Psoas muscle (tissue), 8 donors: ENCODE results near the gene ZNF10. TPM values are rescaled to one million over a fixed set of nuclear protein-coding genes. Genes with fewer than 3 reads are reported as not detected.

ENCODE experiments used
- ATAC-seq, 4 donors: fragments of 200-7000 bp; cut with Tn5 transposase; one replicate each; pipeline ENCODE4 v1.9.1; 2020; ENCODE audit warnings: moderate library complexity in 3 of 4, mild to moderate bottlenecking in 2 of 4
- DNase-seq, 2 donors: peaks; one replicate each; pipeline ENCODE4 v3.0.0-alpha.2; 2020
- H3K27ac ChIP-seq: fragments of 200-600 bp; one replicate; pipeline ENCODE4 v1.8.0; 2022
- H3K27me3 ChIP-seq, 3 donors: fragments of 200-600 bp in 1 of 3; one replicate each; pipeline versions ENCODE4 v1.6.1 to v1.8.0; 2013 to 2022; ENCODE audit warnings: low read length in 2 of 3, mild to moderate bottlenecking in 2 of 3, moderate library complexity in 1 of 3; ENCODE audit not compliant: insufficient read depth in 3 of 3
- H3K36me3 ChIP-seq, 2 donors: fragments of 200-600 bp in 1 of 2; one replicate each; pipeline versions ENCODE4 v1.6.1 to v1.8.0; 2013 to 2022; ENCODE audit warnings: low read depth in 1 of 2, mild to moderate bottlenecking in 1 of 2, moderate library complexity in 1 of 2; ENCODE audit not compliant: insufficient read depth in 1 of 2
- H3K4me1 ChIP-seq: fragments of 200-600 bp; one replicate; pipeline ENCODE4 v1.8.0; 2022
- H3K4me3 ChIP-seq: fragments of 200-600 bp; one replicate; pipeline ENCODE4 v1.8.0; 2022; ENCODE audit warnings: mild to moderate bottlenecking
- H3K9me3 ChIP-seq: fragments of 200-600 bp; one replicate; pipeline ENCODE4 v1.8.0; 2022
- WGBS, 3 donors: extraction: QIAGEN DNeasy Blood & Tissue Kit; methylation state at CpG; one replicate each; pipeline versions ENCODE4 v1.1.6 to v1.1.7; 2013; 5-methylcytosine and 5-hydroxymethylcytosine counted together
- intact Hi-C, 2 donors: fragments of 100-400 bp; cut with DNase I; formaldehyde crosslinking; loops; one replicate each; pipeline versions ENCODE4 v1.11.0 to v1.14.2; 2022
- polyA plus RNA-seq, 3 donors: library from polyadenylated mRNA; stranded (reverse); fragments of 200-250 nt; gene quantifications; one replicate each; pipeline ENCODE4 v1.2.3, GENCODE V29; 2013
- total RNA-seq, 4 donors: library from RNA; stranded (reverse); fragmentation: NEBNext Ultra II Directional in 2 of 4; extraction: Animal tissue kit (Norgen Biotek cat#: 25700) in 2 of 4; gene quantifications; one replicate each; pipeline versions ENCODE4 v1.2.1 to v1.2.4, GENCODE V29; 2021 to 2023
- TF ChIP-seq, protein P1 (sequence below): fragments of 200-600 bp; IDR thresholded peaks from one replicate; pipeline ENCODE4 v1.8.0; 2022; ENCODE audit warnings: antibody characterized with exemption
- donor health status: healthy with polysubstance abuse.
- donor health status: DM: no; HTN: no; CAD: no; lungs with moderate emphysema.
- donor health status: Bipolar disorder and iron deficiency.
- donor health status: healthy.
- donor health status: DM: yes; HTN: yes; CAD: no.
- donor health status: DM: no; HTN: no; CAD: no.
- donor health status: DM: no; HTN: no; CAD: no.
- donor health status: DM: yes; HTN: yes; CAD: no.

The ZNF10 gene
- total and polyA plus RNA-seq, 7 donors = 2.1 to 9.3 (median 3.0) TPM

DNA sequence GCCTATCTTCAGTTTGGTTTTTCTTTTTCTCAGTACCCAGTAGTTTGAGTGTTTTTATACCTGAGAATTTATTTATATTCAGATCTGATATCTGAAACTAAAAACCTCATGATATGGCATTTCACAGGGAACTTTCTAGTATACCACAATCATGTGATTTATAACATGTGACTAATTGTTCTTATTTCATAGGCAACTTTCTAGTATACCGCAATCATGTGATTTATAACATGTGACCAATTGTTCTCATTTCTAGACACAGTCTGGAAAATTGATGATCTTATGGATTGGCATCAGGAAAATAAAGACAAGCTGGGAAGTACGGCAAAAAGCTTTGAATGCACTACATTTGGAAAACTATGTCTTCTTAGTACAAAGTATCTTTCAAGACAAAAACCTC, 71.5 kb downstream of the ZNF10 start:
- H3K36me3 ChIP-seq = peaks cover 18 to 31% of the 10 kb centered on the region in 2 donors
- intact Hi-C loops = no loop called here
- no peaks in the 10 kb centered on the region for H3K4me1 ChIP-seq
- TF ChIP-seq, protein P1, sequence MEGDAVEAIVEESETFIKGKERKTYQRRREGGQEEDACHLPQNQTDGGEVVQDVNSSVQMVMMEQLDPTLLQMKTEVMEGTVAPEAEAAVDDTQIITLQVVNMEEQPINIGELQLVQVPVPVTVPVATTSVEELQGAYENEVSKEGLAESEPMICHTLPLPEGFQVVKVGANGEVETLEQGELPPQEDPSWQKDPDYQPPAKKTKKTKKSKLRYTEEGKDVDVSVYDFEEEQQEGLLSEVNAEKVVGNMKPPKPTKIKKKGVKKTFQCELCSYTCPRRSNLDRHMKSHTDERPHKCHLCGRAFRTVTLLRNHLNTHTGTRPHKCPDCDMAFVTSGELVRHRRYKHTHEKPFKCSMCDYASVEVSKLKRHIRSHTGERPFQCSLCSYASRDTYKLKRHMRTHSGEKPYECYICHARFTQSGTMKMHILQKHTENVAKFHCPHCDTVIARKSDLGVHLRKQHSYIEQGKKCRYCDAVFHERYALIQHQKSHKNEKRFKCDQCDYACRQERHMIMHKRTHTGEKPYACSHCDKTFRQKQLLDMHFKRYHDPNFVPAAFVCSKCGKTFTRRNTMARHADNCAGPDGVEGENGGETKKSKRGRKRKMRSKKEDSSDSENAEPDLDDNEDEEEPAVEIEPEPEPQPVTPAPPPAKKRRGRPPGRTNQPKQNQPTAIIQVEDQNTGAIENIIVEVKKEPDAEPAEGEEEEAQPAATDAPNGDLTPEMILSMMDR = no peak
- H3K4me3 ChIP-seq = no peak overlapping the region
- DNase-seq = no peak
- H3K27me3 ChIP-seq = no peaks in the 10 kb centered on the region
- peaks cover 69% of the 10 kb centered on the region for H3K9me3 ChIP-seq
- no peak for ATAC-seq
- WGBS, 3 donors = 49 to 99% (median 98%) methylated on average over 2 of the region's 2 CpGs
- H3K27ac ChIP-seq = no peak overlapping the region

GRCh38 chr12:133202493-133203343, 72.3 kb downstream of the ZNF10 start:
- ATAC-seq = no peak
- DNase-seq = no peak
- no peak overlapping the region for H3K4me3 ChIP-seq
- TF ChIP-seq, protein P1 = no peak
- no peaks in the 10 kb centered on the region for H3K27me3 ChIP-seq
- peaks cover 18 to 31% of the 10 kb centered on the region in 2 donors for H3K36me3 ChIP-seq
- WGBS, 3 donors = 99 to 100% (median 100%) methylated on average over 2 of the region's 2 CpGs
- peaks cover 77% of the 10 kb centered on the region for H3K9me3 ChIP-seq
- H3K27ac ChIP-seq = no peak overlapping the region
- H3K4me1 ChIP-seq = no peaks in the 10 kb centered on the region
- intact Hi-C loops = no loop called here

DNA sequence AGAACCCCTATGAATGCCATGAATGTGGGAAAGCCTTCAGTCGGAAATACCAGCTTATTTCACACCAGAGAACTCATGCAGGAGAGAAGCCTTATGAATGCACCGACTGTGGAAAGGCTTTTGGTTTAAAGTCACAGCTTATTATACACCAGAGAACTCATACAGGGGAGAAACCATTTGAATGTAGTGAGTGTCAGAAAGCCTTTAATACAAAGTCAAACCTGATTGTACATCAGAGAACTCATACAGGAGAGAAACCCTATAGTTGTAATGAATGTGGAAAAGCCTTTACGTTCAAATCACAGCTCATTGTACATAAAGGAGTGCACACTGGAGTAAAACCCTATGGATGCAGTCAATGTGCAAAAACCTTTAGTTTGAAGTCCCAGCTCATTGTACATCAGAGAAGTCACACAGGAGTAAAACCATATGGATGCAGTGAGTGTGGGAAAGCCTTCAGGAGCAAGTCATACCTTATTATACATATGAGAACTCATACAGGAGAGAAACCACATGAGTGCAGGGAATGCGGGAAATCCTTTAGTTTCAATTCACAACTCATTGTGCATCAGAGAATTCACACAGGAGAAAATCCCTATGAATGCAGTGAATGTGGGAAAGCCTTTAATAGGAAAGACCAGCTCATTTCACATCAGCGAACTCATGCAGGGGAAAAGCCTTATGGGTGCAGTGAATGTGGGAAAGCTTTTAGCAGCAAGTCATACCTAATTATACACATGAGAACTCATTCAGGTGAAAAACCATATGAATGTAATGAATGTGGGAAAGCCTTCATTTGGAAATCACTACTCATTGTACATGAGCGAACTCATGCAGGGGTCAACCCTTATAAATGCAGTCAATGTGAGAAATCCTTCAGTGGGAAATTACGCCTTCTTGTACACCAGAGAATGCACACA, 73.2 kb downstream of the ZNF10 start:
- no peaks in the 10 kb centered on the region for H3K4me1 ChIP-seq
- no peak overlapping the region for H3K27ac ChIP-seq
- H3K4me3 ChIP-seq = no peak overlapping the region
- H3K27me3 ChIP-seq = no peaks in the 10 kb centered on the region
- intact Hi-C loops = no loop called here
- H3K36me3 ChIP-seq = peaks cover 18 to 31% of the 10 kb centered on the region in 2 donors
- ATAC-seq (no peak), DNase-seq (no peak)
- WGBS, 3 donors = 98 to 99% (median 99%) methylated on average over 7 of the region's 7 CpGs
- TF ChIP-seq, protein P1 = no peak
- peaks cover 85% of the 10 kb centered on the region for H3K9me3 ChIP-seq

DNA sequence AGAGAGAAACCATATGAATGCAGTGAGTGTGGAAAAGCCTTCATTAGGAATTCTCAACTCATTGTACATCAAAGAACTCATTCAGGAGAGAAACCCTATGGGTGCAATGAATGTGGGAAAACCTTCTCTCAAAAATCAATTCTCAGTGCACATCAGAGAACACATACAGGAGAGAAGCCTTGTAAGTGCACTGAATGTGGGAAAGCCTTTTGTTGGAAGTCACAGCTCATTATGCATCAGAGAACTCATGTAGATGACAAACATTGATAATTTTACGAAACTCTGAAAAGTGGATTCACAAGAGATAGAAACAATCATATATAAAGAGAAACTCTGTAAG, 73.8 kb downstream of the ZNF10 start:
- ATAC-seq (no peak), DNase-seq (no peak)
- intact Hi-C loops = no loop called here
- no peak overlapping the region for H3K4me3 ChIP-seq
- H3K9me3 ChIP-seq = peaks cover 91% of the 10 kb centered on the region
- H3K27ac ChIP-seq = no peak overlapping the region
- no peaks in the 10 kb centered on the region for H3K4me1 ChIP-seq
- 97 to 98% (median 98%) methylated on average over 1 of the region's 1 CpG for WGBS, 3 donors
- TF ChIP-seq, protein P1 = no peak
- no peaks in the 10 kb centered on the region for H3K27me3 ChIP-seq
- peaks cover 18 to 31% of the 10 kb centered on the region in 2 donors for H3K36me3 ChIP-seq
